NCI-H82 treated with DMSO at 0.1 percent for 48 hours (cell line): ENCODE measurements around the gene ZNF276.

Experiments used
- DNase-seq: peaks from one replicate; lab custom pipeline; 2025; ENCODE audit not compliant: unreplicated experiment; lab: John Stamatoyannopoulos, UW

ZNF276 gene

DNA sequence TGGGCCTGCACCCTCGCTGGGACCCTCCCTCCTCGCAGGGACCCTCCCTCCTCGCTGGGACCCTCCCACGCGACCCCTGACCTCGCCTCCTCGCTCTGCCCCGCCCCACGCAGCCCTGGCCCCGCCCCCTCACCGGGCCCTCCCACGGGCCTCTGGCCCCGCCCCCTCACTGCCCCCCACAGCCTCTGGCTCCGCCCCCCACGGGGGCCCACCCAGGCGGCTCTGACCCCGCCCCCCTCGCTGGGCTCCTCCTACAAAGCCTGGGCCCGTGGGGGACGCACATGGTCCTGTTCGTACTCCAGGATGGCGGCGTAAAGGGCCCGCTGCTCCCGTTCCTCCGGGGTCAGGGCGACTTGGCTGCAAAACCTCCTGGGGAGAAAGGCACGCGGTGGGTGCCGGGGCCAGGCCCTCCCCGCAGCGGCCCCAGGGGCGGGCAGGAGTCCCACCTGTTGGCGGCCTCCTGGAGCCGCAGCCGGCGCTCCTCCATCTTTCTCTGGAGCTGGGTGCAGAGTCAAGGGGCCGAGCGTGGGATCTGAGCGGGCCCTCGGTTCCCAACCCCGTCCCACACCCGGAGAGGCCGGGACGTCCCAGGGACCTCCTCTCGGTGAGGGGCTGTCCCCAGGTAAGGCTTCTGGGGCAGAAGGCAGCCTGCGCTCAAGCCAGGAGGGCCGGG lies 9.6 kb upstream of the ZNF276 start:
- DNase-seq = peak; percentile 38

DNA sequence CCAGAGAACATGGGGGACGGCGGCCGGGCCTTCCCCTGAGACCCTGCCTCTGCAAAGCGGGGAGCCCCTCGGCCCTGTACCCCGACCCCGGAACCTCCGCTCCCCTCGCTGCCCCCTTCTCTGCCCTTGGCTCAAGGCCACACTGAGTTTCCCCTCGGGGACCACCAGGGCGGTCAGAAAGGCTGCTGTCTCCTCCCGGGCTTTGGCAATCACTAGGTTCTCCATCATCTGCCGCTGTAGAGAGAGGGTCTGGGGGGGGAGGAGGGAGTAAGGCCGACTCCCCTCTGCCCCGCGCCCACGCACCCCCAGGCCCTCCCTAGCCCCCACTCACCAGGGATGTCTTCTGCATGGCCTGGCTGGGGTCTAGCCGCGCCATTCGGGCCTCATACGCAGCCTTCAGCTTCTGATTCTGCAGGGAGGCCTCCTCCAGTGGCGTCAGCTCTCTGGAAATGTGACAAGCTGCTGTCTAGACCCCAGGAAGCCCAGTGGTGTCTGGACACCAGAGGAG lies 9.0 kb upstream of the ZNF276 start:
- DNase-seq = no peak

DNA sequence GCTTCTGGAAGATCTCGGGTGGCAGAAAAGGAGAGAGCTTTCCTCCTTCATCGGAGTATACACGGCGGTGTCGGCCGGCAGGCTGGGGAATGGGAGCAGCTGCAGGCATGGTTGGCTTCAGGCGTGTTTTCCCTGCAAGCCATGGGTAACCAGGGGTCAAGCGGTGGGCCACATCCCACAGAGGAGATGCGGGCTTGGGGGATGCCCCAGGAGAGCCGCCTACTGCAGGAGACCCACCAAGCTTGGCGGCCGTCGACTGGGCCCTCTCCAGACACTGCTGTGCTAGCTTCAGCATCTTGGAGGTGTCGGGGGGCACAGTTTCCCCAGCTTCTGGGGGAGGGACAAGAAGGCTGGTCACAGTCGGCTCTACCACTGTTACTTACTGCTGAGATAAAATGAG lies 4.8 kb upstream of the ZNF276 start:
- no peak for DNase-seq

DNA sequence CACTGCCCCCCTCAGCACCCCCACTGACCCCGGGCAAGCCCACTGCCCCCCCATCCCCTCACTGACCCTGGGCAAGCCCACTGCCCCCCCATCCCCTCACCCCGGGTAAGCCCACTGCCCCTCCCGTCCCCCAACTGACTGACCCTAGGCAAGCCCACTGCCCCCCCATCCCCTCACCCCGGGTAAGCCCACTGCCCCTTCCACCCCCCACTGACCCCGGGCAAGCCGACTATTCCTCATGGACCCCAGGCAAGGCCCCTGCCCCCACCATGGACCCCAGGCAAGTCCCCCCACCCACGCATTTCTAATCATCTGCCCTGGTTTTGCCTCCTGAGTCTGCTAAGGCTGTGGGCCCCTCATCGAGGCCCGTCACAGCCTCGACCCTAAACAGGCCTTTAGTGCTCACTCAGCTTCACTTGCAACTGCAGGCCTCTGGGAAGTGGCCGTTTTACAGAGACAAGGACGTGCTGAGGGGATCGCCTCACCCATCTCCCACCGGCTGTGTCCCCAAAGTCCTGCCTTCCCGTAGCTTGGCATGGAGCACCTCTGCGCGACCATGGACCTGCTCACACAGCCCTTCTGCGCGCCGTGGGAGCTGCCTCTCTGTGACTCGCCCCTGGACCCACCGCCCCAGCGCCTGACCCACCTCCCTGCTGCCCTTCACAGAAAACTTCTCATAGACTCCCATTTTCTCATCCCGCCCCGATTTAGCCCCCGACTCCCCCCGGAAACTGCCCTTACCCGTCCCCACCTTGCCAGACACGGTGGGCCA lies 4.2 kb upstream of the ZNF276 start:
- DNase-seq = no peak

DNA sequence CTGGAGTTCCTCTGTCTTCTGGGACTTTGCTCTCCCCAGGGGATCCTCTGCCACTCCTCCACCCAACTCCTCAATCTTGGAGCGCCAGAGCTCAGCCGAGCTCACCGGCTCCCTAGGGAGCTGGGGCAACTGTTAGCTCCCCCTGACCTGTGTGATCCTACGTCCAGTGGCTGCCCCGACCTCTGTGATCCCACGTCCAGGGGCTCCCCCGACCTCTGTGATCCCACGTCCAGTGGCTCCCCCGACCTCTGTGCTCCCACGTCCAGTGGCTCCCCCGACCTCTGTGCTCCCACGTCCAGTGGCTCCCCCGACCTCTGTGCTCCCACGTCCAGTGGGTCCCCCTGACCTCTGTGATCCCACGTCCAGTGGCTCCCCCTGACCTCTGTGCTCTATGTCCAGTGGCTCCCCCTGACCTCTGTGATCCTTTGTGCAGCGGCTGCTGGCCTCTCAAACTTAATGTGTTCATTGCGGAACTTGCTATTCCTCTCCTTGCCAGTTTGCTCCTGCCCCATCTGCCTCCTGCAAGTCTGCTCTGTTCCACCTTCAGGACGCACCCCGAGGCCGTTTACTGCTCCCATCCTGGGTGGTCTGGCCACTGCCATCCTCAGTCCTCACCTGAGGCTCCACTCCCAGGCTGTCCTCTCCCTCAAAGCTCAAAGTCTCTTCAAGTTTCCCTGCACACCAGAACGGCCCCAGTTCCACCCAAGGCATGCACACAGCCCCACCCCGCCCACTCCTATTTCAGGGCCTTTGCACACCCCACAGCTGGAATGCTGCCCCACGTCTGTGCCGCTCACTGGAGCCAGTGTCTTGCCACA lies 3.4 kb upstream of the ZNF276 start:
- no peak for DNase-seq

DNA sequence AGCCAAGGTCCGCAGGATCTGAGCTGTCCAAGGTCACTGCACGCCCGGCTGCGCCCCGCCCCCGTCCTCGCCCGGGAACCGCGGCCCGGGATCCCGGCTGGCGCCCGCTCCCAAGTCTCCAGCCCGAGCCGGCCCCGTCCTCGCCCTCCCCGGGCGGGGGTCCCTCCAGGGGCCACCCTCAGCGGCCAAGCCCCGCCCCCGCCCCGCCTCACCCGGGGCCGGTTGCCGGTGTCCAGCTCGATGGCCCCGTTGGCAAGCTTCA lies 855 bp upstream of the ZNF276 start:
- no peak for DNase-seq

DNA sequence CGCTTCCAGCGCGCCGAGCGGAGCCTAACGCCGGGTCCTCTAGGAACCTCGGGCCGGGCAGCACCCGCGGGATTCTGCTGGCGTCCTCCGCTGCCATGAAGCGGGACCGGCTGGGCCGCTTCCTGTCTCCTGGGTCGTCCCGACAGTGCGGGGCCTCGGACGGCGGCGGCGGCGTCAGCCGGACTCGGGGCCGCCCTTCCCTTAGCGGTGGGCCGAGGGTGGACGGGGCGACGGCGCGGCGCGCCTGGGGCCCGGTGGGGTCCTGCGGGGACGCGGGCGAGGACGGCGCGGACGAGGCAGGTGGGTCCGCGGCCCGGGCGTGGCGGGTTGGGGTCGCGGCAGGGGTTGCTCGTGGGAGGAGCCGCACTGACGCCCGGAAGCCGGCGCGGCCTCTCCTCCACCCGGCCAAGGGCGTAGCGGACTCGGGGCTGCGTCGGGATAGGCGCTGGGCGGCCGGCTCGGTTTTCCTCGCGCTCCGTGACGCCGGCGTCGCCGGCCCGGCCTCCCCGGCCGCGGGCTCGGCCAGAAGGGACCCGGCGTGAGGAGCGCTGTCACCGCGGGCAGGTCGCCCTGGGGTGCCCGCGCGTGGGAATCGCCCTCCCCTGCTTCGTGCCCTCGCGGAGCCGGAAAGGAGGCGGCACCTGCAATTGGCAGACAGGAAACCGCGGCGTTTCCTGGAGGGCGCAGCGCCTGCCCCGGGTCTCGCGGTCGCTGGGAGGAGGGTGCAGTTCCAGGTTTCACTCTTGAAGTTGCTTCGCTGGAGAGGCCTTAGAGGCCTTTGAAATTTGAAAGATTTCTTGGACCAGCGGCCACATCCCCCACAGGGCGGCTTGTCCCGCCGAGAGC lies 432 bp downstream of the ZNF276 start:
- DNase-seq = no peak

DNA sequence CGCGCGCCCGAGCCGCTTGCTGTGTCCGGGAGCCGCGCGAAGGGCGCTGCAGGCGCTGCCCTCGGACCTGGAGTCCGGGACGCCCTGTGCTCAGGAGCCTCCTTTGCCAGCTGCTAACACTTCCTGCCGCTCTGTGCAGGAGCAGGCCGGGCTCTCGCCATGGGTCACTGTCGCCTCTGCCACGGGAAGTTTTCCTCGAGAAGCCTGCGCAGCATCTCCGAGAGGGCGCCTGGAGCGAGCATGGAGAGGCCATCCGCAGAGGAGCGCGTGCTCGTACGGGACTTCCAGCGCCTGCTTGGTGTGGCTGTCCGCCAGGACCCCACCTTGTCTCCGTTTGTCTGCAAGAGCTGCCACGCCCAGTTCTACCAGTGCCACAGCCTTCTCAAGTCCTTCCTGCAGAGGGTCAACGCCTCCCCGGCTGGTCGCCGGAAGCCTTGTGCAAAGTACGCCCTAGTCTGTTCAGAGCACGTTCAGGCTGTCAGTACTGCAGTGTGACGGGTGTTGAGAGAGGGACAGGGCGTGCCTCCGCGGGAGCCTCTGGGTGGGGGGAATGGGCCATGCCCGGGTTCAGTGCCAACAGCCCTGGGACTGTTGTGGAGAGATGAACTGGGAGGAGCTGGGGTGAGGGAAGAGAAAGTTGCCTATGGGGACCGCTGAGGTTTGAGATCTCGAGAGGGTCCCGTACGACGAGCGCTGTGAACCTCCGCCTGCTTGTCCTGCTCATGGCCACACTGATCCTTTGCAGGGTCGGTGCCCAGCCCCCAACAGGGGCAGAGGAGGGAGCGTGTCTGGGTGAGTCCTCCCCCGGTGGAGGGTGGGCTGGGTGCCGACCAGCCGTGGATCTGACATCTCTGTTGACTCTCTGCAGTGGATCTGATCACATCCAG lies 1.3 kb downstream of the ZNF276 start:
- DNase-seq = no peak

DNA sequence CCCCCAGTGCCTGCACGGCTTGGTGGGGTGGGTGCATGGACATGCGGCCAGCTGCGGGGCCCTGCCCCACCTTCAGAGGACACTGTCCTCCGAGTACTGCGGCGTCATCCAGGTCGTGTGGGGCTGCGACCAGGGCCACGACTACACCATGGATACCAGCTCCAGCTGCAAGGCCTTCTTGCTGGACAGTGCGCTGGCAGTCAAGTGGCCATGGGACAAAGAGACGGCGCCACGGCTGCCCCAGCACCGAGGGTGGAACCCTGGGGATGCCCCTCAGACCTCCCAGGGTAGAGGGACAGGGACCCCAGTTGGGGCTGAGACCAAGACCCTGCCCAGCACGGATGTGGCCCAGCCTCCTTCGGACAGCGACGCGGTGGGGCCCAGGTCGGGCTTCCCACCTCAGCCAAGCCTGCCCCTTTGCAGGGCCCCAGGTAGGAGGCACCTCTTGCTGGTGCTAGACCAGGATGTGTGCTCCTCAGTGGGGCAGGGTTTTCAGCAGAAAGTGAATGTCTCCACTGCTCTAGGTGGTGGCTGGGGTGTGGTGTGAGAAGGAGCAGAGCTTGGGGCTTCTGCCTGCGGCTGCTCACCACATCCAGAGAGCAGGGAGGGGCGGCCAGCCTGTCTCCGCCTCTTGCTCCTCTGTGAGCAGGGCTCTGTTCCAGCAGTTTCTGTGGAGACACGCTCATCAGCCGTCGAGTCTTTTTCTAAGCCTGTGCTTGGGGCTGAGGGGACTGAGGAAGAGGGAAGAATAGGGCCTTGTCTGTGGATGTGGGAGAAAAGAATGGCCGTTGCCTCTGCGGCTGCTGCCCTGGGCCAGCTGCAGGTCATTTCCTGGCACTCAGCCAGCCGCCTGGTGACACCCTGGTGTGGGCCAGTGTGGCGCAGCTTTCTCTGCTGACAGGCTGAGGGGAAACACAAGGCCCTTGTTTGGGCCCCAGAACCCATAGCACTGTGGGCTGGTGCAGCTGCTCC lies 2.2 kb downstream of the ZNF276 start:
- DNase-seq = no peak

DNA sequence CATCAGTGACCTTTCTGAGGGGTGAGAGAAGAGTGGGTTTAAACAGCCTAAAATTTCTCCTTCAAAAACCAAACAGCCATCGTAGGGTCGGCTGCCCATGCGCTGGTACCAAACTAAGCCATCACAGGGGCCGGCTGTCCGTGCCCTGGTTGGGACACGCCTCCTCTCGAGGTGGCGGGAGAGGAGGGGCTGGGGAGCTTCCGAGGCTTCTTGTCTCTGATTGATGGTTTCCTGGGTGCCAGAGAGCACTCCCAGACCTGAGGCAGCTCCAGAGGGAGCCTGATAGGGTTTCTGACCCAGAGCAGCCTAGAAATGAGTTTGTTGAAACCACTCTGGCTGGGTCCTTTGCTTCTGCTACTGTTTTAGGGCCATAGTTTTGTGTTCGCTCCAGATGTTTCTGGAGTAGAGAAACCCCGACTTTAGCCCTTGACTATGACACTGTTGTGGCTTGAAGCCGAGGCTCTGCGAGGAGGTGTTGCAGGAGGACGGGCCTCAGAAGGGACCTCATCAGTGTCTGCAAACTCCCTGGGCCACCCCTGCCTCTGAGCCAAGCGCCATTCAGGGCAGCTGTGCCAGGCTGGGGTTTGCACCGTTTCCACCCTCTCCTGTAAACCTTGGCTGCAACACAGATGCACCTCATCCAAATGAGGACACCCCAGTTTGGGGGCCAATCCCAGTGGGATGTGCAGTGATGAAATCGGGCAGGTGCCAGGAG lies 6.2 kb downstream of the ZNF276 start:
- no peak for DNase-seq

DNA sequence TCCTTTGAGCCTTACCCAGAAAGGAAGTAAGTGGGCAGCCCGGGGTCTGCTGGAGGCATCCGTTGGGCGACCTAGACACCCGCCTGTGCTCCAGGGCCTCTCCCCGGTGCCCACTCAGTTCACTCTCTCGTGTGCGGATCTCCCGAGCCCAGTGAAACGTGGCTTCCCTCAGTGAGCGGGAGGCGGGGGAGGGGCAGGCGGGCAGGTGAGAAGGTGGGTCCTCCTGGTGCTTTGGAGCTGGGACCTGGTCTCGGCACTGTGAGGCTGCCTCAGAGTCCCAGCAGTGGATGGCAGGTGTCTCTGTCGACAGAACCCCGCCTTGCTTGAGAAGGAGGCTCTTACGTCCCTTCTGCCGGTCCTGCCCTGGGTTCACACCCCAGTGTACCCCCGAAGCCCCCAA lies 8.0 kb downstream of the ZNF276 start:
- no peak for DNase-seq

DNA sequence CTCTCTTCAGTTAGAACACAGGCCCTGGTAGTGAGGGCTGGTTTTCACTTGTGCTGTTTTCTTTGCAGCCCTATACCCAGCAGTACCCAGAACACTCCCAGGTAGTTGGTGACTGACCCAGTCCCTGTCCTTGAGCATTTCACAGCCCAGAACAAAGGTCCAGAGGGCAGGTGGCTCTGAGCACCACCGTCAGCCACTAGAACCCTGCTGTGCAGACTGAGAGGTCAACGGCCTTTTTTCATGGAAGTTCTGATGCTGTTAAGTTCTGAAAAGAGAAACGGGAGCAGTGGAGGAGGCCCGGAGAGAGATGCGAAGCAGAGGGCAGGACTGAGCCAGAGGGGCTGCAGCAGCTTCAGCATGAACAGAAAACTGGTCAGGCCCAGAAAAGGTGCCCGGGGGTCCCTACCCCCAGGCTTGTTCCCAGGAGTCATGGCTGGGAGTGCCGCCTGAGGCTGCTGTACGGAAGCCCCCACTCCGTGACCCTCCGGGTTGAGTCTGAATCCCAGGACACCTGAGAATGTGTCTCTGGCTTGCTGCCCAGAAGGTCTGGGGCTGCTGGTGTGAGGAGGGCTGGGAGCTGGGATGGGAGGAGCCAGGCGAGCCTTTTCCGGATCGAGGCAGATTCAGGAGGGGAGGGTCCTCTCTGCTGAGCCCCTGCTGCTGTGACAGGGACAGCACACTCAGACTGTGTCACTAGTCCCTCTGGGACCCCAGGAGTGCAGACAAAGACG lies 8.7 kb downstream of the ZNF276 start:
- no peak for DNase-seq

DNA sequence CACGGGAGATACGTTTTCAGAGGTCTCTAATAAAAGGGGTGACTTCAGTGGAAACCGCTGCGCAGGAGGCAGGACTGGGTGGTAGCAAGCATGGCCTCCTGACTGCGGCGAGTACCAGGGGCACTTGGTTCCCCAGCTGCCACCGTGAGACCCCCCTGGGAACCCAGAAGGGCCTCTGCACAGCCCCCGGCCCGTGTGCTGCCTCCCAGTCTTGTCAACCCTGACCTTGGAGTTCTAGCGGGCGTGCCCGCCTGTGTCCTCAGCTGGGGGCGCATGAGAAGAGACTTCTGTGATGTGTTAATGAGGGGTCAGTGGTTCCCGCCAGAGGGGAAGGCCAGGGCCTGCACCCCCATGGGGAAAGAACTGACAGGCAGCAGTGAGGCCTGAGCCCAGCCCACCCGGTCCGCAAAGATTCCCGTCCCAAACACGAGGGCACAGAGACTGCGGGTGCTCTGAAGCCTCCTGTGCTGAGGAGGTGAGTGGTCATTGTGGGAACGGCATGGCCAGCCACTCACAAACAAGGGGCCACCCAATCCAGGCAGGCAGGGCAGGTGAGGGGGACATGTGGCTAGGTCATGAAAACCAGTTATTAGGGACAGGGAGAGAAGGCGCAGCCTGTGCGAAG lies 9.4 kb downstream of the ZNF276 start:
- DNase-seq = no peak

DNA sequence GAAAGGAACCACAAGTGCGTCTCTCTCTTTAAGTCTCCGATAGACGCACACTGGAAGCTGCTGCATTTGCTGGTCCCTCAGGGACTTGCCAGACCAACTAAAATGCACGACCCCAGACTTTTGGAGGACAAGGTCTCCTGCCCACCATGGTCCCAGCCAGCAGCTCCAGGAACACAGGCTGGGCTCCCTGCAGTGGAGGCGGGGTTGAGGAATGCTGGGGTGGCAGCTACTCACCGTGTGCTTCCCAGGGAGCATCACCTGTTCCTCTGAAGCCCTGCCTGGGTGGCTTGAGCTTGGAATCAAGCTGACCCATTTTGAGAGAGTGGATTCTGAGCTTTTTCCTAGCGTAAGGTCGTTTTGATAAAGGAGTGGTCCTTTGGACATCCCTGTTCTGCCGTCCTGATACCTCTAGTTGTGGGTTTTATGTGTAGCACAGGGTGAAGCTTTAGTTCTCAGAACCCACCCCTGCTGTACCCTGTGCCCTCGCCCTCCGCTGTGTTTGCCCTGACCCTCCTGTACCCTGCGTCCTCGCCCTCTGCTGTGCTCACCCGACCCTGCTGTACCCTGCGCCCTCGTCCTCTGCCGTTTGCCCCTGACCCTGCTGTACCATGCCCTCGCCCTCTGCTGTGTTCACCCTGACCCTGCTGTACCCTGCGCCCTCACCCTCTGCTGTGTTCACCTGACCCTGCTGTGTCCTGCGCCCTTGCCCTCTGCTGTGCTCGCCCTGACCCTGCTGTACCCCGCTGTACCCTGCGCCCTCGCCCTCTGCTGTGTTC lies 11.0 kb downstream of the ZNF276 start:
- no peak for DNase-seq

DNA sequence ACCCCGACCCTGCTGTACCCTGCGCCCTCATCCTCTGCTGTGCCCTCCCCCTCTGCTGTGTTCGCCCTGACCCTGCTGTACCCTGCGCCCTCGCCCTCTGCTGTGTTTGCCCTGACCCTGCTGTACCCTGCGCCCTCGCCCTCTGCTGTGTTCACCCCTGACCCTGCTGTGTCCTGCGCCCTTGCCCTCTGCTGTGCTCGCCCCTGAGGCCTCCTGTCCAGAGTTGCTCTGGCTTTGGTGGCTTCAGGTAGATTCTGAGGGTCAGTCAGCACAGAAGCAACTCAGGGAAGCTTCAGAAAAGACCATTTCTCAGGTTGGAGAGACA lies 11.5 kb downstream of the ZNF276 start:
- DNase-seq = no peak

DNA sequence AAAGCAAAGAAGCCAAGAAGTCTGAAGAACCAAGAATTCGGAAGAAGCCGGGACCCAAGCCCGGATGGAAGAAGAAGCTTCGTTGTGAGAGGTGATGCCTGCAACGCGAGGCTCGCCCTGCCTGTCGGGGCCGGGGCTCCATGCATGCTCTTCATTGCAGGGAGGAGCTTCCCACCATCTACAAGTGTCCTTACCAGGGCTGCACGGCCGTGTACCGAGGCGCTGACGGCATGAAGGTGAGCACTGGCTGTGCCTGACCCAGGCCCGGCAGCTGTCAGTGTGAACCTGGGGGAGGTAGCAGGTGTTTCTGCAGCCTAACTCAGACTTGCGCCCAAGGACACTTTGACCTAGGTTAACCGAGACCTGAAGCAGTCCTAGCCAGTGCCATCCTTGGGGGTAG lies 12.0 kb downstream of the ZNF276 start:
- no peak for DNase-seq

DNA sequence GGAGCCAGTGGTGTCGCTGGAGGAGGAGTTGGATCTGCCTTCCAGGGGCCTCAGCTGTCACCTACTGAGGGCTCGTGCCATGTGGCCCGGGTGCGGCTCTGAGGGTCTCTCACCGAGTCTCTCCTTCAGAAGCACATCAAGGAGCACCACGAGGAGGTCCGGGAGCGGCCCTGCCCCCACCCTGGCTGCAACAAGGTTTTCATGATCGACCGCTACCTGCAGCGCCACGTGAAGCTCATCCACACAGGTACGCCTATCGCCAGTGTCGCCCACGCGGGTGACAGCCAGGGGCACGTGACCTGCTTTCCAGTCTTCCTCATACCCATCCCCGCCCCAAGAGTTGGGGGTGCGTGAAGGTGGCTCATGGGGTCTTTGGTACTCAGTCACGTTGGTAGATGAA lies 12.5 kb downstream of the ZNF276 start:
- DNase-seq = no peak
